Activated CD8-positive, alpha-beta memory T cell treated with anti-CD3 and anti-CD28 coated beads, Interleukin-2, amount 50 U/mL, for 24 hours (primary cell): Measurements from ENCODE around the gene TIPARP.

Source experiments
- DNase-seq: peaks from one replicate; pipeline ENCODE4 v3.0.0-alpha.2; 2020; ENCODE audit errors: extremely low read depth

The TIPARP gene, protein sequence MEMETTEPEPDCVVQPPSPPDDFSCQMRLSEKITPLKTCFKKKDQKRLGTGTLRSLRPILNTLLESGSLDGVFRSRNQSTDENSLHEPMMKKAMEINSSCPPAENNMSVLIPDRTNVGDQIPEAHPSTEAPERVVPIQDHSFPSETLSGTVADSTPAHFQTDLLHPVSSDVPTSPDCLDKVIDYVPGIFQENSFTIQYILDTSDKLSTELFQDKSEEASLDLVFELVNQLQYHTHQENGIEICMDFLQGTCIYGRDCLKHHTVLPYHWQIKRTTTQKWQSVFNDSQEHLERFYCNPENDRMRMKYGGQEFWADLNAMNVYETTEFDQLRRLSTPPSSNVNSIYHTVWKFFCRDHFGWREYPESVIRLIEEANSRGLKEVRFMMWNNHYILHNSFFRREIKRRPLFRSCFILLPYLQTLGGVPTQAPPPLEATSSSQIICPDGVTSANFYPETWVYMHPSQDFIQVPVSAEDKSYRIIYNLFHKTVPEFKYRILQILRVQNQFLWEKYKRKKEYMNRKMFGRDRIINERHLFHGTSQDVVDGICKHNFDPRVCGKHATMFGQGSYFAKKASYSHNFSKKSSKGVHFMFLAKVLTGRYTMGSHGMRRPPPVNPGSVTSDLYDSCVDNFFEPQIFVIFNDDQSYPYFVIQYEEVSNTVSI

DNA sequence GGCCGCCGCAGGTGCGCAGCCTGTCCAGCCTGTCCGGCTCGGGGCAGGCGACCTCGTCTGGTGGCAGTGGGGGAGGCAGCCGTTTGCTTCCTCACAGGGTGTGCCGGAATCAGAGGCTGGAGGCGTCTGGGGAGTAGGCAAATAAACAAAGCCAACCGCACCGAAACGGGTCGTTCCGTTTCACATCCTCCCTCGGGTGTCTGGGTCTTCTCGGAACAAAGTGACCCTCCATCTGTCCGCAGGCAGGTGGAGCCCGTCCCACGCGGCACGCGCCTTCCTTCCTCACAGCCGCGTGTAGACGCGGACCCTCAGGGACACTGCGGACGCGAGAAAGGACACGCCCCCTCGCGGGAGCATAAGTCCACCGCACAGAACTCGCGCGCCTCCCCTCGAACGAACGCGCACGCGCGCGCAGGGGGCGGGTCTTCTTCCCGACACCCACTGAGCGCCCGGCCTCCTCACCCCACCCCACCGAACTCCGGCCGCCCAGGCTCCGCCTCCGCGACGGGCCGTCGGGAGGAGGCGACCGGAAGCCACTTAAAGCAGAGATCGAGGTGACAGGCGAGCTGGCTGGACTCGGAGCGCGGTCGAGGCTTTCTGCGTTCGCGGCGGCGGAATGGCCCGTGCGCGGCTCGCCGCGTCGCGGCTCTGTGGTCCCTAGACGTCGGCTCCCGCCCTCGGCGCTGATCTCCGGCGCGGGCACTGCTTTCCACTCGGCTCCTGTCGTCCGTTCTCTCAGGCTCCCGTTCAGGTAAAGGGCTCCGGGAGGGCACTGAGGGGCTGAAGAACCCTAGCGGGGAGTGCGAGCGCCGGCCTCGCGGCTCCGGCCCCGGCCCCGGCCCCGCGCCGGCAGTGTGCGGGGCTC, at the start of gene TIPARP:
TSS of gene TIPARP (plus strand) at position 545 of the 865 bp plus-strand sequence. CDS start 3,108 bp downstream, outside the sequence.
- DNase-seq: peak; percentile 94

DNA sequence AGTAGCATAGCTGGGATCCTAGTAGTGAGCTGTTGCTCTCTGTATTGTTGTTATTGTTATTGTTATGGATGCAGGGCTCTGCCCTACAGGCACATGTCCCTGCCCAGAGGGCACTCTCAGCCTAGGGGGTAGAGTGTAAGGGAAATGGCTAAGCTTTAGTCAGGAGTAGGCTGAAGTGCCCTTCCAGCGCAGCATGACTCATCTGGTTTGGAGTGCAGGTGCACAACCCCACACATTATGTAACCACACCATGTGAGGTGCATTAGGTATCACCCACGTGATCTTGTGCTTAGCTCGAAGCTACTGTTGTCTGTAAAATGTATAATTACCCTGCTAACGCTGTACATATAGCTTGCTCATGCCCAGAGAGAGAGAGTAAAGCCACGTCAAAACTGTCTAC, 48.3 kb upstream of the TIPARP start:
- DNase-seq: no peak

DNA sequence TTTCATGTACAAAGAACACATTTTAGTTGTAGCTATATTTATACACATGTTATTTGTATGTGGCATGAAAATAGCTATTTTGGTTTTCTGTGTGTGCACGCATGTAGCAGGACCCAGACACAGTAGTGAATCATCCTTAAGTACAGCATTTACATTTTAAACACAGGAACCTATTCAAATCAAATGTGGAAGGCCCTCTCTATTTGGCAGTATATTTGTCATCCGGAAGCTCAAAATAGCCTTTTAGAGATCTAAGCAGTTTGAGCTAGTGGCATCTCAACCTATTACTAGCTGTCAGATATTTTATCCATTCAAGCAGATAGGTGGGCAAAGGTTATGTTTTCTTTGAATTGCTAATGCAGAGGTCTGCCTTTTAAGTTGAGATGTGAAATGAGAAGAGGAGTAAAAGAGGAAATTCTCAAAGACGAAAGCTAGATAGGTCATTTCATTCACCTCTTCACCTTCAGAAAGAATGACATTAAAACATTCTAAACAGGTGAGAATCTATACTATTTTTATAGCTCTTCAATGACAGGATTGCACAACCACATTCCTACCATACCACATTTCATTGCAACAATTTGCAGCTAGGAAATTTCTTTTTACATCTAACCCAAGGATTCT, 46.3 kb upstream of the TIPARP start:
- DNase-seq: no peak

DNA sequence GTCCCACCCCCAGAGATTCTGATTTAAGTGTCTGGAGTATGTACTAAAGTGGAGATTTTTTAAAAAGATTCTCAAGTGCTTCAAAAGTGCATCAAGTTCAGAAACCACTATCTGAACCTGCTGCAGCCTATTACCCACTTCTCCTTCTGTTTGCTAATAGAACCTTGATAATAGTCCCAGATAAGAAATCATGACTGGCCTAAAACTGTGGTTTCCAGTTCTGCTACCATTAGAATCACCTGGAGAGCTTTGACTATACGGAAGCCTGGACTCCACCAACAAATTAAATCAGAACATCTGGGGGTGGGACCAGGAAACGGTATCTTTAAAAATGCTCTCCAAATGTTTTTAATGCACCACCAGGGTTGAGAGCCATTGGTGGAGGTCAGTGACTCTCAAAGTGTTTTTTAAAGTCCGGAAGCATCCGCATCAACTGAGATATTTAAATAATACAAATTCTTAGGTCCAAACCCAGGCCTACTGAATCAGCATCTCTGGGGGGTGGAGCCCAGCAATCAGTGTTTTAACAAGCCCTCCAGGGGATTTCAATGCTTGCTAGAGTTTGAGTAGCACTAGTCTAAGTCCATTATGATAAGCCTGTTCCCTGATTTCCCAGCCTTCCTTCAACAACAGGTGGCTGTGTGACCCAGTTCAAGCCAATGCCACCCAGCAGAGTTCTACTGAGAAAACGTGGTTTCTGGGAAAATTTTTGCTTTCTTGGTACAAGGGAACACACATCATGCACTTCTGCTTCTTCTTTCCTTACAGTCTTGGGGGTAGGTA, 45.4 kb upstream of the TIPARP start:
- no peak for DNase-seq

DNA sequence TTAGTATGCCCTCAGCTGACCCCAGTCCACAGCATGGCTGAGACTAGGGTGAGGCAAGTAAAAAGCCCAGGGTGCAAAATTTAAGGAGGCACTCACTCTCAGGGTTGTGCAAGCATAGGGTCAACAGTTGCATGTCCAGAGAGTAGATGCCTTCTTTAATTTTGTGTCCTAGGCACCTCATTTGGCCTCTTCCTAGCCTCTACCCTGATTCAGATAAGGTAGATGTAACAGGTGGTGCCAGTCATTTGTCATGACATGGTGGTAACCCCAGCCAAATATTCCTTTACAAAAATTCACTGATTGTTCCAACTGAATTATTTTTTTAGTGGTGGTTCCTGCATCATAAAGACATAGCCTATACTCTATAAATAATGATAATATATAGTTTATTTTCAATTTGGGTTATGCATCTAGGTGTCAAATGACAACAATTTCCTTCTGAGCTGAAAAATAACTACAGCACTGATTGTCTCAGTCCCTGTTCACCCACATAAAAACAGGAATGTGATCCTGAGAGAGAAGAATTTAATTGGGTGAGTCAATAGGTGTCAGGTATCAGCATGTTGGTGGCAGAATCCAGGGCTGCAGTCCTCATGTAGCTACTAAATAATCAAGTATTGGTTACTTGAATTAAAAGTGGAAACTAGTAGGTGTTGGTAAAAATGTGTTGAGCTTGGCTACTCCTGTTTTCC, 44.2 kb upstream of the TIPARP start:
- no peak for DNase-seq

DNA sequence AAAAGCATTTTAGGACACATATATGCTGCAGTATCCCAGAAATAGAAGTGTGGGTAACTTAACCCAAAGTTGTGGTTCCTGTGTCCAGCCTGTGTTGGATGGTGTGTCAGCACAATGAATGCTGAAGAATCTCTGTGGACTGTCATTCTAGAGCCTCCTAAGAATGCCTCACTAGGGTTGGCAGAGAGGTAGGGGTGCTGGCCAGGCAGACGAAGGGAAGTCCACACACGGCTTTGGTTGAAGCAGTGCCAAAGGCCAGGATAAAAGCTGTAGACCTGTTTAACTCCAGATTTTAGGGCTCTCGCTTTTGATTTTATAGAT, 43.7 kb upstream of the TIPARP start:
- no peak for DNase-seq

DNA sequence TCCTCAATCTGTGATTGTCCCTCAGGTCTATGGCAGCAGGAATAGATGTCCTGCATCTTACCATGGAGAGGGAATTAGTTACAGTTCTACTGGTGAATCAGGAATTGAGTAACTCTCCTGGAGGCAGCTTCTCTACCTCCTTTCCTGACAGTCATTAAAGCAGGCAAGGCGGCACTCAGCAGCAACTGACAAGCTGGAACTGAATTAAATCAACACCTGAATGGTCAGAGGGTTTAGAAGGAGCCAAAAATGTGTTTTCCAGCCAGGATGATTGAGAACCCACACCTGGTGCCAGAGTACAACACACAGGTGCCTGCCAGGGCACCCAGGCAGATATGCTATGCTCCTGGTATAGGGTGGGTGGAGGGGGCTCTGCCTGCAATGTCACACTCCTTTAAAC, 43.1 kb upstream of the TIPARP start:
- DNase-seq: no peak

DNA sequence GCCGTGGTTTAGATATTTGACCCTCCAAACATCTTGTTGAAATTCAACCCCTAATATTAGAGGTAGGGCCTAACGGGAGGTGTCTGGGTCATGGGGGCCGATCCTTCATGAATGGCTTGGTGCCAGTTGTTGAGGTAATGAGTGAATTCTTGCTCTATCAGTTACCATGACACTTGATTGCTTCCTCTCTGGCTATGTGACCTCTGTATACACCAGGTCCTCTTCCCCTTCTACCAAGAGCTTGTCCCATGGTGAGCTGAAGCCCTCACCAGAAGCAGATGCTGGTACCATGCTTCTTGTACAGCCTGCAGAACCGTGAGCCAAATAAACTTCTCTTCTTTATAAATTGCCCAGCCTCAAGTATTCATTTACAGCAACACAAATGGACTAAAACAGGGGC, 41.8 kb upstream of the TIPARP start:
- no peak for DNase-seq

DNA sequence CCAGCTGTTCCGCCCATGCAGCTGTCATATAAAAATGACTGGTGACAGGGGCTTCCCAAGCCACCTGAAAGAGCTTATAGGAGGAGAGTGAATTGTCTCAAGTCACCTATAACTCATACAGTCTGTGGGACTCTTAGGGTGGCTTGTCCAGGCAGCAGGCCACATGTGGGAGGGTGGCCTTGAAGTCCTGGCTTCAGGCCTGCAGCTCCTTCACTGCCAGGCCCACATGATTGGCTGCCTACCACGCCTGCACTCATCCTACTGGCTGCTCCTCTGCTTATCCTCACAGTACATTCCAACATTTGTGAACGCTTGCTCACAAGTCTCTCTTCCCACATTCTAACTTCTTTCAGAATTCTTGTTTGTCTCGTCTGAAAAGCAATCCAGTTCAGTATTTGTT, 41.1 kb upstream of the TIPARP start:
- DNase-seq: no peak

DNA sequence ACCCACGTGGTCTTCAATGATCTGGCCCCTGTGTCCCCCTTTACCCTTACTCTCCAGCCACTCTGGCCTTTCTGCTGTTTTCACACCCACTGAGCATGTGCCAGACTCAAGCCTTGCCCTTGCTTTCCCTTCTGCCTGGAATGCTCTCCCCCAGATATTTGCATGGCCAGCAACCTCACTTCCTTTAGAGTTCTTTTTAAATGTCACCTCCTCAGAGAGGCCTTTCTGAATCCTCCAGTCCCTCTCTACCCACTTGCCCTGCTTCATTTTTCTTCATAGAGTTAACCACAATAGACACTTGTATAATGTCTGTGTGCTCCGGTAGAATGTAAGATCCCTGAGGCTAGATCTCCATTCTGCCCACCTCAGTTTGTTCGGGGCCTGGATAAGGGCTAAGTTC, 39.4 kb upstream of the TIPARP start:
- no peak for DNase-seq

DNA sequence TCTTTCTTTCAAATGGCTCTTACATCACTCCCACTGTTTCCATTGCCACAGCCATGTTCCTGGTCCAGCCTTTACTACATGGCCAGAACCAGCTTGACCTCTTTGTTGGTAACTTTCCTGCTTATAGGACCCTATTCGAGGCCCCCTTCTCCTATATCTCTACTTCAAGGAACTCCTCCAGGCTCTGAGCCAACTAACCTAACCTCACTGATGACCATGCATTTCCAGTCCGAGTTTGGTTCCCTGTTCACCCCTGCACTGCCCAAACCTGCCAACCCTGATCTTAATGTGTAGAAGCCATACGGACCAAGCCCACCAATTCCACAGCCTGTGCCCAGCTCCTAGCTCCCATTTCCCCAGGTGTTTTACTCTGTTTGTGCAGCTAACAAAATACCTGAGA, 38.4 kb upstream of the TIPARP start:
- no peak for DNase-seq

DNA sequence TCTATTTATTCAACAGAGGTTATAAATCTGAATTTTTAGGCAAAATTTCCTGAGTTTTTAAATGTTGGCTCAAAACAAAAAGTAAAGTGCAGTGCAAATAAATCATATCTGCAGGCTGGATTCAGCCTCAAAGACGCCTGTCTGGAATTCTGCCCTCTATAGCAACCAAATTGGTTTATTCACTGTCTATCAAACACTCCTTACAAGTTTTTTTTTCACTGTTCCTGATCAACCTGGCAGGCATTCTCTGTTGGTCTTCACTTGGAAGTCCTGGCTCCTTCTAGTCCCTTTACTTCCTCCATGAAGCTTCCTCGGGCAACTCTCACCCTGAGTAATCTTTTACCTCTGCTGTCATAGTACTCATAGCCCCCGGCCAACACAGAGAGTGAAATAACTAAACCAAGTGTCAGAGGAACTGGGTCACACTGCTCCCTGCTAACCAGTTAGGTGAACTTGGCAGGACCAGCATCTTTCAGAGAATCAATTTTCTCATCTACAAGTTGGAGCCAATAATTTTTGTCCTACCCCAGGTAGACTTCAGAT, 36.8 kb upstream of the TIPARP start:
- DNase-seq: no peak

DNA sequence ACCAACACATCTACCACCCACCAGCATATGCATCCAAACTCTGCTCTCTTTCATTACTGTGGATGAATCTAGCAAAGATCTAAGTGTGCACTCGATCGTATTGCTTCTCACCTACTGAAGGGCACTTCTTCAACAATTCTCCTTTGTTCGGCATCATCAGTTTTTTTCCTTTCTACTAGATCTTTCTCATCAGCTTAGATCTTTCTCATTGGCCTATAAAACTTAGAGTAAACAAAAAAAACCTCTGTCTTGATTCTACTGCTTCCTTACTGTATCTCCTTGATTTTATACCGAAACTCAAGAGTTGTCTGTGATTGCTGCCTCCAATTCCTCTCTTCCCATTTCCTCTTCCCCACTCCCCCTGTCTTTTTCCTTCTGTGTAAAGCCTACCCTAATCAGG, 36.1 kb upstream of the TIPARP start:
- DNase-seq: no peak

DNA sequence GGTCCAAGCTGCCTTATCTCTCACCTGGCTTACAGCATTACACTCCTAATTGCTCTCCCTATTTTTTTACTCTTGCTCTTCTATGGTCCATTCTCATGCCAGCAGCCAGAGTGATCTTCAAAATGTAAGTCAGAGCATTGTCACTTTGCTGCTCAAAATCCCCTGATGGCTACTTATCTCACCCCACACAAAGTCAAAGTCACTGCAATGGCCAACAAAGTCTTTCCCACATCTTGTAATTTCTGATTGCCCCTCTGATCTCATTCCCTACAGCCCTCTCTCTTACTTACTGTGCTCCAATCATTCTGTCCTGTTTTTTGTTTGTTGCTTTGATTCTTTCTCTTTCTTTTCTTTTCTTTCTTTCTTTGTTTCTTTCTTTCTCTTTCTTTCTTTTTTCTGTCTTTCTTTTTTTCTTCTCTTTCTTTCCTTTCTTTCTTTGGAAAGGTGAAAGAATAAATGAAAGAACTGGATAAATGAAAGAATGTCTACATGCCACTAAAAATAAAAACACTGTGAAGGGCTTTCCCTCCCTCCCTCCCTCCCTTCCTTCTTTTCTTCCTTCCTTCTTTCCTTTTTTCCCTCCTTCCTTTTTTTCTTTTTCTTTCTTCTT, 34.9 kb upstream of the TIPARP start:
- no peak for DNase-seq

DNA sequence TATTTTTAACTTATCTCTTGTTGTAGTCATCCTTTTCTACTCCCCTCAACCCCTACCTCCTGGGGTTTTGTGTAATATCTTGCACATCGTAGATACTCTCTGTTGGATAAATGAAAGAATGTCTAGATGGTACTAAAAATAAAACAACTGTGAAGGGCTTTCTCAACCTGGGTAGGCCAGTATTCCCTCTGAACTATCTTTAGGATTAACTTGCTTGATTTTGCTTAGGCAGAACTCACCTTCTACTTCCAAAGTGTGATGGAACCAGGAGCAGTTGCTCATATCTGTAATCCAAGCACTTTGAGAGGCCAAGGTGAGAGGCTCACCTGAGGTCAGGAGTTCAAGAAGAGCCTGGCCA, 32.8 kb upstream of the TIPARP start:
- DNase-seq: no peak

DNA sequence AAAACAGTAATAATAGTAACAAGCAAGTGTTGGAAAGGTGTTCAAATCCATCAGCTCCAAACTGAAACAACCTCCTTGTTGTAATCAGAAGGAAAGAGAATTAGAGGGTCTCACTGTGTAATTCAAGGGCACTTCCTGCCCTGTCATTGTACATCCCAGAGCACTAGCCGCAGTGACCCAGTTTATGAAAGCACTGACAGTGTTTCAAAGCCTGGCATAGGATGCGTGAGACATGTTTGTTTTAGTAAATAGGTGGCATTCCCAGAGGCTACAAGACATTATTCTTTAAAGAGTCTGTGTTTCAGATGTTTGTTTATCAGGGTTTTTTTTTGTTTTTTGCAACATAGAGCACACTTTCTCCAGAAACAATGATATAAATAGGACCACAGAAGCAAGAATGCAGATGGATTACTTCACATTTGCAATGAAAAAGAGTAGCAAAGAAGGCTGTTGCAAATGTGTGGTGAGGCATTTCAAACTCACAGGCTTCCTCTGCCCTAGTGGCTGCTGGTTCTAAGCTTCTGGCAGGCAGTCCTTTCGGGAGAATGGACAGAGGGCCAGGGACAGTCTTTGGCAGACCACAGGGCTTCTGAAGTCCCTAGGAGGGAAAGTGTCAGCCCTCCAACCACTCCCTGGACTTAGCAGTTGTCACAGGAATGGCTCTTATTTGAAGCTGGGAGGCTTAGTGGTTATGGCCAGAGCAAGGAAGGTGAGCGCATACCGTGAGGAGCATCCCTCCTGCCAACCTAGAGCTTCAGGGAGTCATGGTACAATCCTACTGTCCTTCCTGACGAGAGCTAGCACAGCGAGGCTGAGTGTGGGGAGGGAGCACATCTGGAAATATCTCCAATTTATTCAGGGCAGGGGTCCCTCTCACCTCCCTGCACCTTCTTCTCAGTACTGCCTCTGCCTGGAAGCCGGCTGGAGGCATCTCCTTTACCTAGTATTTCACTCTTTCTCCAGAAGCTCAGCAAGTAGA, 31.4 kb upstream of the TIPARP start:
- no peak for DNase-seq

DNA sequence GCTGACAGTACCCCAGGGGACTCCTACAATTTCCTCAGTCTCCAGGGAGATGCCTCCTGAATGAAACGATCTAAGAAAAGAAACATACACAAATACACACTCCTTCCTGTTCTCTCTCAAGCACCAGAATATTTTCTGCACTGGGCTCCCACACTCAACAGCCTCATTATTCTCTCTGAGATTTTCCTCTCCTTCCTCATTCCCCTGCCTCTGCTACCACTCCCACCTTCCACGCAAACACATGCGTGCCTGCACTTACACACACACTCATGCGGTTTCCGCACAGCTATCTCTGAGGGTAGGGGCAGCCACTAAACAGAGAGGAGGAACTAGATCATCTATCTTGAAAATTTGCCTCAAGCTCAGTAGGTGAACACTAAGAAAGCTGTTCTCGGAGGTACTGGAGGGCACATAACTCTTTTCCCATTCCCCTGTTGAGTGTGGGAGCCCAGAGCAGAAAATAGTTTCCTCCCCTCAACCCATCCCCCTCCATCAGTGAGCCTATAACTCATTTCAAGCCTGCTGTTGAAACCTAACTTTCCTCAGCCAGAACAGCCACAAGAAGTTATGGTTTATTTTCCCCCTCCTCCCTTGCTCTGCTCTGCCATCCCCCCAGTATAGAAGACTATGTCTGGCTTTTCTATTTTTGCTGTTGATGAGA, 30.5 kb upstream of the TIPARP start:
- DNase-seq: no peak

DNA sequence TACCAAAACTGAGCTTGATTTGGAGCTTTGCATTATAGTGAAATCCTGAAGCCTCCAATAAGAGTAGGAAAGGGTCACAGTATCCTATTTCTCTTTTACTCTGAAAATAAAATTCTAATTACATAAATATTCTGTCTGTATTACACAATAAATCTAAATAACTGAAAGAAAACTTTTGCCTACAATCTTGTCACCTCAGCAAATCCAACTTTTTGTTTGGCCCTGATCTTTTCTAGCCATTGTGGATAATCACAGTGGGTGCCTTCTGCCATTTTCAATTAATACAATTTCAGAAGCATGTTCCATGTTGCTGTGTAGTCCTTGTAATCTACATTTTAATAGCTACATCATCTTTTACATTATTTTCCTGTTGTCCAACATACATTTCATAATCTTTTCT, 29.4 kb upstream of the TIPARP start:
- no peak for DNase-seq
